Lung microvascular endothelial cell (primary cell): Measurements from ENCODE around the gene MRPL10. TPM values are rescaled to one million over a fixed set of nuclear protein-coding genes. Genes with fewer than 3 reads are reported as not detected.

ENCODE experiments used
- DNase-seq, 2 donors: peaks; one replicate each; pipeline versions ENCODE4 v3.0.0 to v3.0.0-alpha.2; 2010; ENCODE audit warnings: low read depth in 2 of 2
- total RNA-seq: library from RNA; depleted of rRNA; stranded (reverse); fragments of >200 nt; gene quantifications from 2 replicates; pipeline ENCODE4 v1.2.1, GENCODE V29; 2014

The MRPL10 gene
- total RNA-seq, 1 donor from 2014 or later: 16.3 TPM

DNA sequence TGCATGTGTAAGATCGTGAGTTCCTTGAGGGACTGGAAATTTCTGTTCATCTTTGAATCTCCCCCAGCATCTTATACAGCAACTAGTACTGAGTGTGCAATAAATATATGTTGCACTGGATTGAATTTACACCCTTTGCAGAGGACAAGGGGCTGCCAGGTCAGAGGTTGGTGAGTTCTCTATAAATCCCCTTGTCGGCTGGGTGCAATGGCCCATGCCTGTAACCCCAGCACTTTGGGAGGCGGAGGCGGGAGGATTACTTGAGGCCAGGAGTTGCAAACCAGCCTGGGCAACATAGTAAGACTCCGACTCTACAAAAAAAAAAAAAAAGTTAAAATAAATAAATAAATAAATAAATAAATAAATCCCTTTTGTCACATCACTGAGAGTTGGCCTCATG is 29.0 kb upstream of the MRPL10 start:
- no peak for DNase-seq

DNA sequence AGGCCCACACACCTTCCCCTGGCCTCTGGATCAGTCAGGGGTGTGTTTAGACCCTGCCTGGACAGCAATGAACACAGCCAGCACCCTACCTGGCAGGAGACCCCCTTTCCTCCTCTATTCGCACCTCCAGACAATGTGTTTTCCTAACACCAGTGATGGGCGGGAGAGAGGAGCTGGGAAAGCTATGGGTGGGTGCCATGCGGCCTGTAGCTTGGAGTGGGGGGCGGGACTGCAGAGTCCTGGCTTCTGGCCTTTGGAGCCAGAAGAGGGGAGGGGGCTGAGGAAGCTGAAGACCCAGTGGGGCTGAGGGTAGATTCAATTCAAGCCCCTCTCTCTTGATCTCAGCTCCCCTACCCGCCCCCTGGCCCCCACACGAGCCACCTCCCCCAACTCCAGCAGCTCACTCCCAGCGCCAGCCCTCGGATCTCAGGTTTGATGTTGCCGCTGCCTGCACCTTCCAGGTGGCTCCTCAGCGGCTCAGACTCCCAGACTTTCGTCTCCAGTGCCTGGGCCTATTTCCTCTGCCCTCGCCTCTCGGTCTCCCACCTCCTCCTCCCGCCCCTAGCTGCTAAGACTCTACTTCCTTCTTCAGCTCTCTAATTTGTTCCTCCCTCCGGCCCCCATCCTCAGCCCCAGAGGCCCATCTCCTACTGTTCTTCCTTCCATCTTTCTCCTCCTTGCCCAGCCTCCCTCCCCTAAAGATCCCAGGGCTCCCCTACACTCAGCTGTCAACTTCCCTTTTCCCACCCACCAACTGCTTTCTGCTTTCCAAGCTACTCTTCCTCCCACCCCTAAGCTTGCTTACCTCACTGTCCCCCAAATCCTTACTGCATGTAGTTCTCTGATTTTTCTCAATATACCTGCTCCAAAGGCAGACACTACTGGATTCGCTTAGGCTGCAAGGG is 26.5 kb upstream of the MRPL10 start:
- no peak for DNase-seq

DNA sequence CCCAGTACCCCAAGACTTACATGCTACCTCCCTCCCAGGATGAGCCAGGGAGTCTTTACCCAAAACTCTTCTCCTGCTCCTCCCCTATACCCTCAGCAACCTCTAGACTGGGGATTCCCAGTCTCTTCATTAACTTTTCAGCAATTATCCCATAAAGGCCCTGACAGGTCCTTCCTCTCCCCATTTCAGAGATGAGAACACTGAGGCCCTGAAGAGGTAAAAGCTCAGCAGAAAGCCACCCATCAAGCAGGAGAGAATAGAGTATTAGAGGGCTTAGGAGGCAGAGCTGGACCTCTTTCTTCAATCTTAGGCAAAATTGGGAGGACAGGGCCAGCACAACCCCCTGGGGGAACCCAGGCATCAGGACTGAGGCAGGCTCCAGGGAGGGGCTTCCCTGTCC is 25.5 kb upstream of the MRPL10 start:
- DNase-seq: no peak

DNA sequence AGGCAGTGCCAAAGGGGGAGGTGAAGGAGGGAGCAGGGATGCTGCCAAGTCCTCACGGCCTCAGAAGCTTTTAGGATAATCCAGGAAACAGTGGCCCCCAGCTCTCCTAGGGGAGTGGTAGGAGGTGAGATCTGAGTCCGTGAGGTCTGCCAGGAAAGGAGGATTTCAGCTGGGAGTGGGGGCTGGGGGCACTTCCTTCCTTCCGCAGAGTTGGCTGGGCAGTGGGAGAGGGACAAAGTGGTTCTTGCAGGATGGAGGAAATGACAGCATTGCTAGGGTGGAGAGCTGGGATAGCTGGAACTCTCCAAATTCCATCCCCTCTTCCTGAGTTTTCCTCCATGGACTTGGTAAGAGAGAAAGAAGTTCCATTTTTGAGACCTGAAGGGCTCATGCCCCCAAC is 24.4 kb upstream of the MRPL10 start:
- DNase-seq: peak; percentile 32 to 57

DNA sequence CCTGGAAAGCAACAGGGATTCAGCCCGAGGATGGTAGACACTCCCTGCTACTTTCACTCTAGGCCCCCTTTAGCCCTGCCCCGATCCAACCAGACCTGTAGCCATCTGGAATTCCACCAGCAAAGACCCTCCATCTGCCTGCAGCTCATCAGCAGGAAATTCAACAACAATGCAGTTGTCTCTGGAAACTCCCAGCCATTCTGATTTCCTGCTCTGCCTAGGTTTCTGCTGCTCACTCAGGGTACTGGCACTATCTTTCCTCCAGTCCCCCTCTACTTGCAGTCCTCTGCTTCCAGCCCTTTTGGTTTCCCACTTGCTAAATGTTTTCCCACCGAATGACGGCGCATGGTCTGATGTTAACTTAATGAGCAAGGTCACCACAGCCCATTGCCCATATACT is 22.3 kb upstream of the MRPL10 start:
- peak in 1 of 2 donors; percentile 59 for DNase-seq

DNA sequence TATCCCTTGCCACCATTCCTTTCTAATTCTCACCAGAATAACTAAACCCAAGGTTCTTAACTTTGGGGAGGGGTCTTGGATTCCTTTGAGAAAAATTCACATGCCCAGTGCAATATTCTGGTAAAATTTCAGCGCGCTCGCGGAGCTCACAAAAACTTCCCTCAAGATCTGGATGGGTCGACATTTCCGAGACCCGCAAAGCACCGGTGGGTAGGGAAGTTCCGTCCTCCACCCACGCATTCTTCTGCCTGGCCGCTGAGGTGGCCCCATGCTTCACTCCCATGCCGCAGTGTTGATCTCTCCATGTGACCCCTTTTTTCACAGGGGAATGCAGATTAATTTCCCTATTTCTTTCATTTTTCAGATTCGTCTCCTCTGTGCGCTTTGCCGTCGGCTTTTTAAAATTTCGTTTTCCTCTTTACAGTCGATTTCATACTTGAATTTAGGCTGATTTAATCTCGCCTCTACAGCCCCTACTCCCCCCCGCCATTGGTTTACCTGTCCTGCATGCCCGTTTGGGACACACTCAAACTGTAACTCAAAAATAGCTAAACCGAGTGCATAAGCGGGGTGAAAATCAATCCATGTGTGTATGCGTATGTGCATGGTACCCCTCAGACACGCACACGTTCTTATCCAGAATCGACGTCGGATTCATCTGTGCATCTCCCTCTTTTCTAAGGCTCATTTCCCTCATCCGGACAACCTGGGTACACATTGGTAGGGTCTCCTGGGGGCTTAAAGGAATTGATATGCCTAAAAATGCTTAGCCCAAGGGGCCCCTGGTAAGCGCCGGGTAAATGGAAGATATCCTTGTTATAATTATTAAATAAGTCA is 21.0 kb upstream of the MRPL10 start:
- DNase-seq: no peak

DNA sequence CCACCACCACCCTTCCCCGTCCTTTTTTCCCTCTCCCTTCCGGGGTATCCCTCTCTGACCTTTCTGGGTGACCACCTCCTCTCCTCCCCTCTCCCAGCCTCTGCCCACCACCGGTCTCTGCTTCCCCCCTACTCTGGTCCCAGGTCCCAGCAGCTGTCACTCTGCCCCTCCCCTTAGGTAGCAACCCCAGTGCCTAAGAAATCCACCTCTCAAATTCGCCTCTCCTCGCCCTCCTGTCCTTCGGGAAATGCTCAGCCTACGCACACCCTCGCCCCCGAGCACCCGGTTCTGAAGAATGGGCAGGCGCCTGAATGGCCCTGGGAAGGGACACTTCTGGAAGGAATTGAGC is 20.4 kb upstream of the MRPL10 start:
- DNase-seq: no peak

DNA sequence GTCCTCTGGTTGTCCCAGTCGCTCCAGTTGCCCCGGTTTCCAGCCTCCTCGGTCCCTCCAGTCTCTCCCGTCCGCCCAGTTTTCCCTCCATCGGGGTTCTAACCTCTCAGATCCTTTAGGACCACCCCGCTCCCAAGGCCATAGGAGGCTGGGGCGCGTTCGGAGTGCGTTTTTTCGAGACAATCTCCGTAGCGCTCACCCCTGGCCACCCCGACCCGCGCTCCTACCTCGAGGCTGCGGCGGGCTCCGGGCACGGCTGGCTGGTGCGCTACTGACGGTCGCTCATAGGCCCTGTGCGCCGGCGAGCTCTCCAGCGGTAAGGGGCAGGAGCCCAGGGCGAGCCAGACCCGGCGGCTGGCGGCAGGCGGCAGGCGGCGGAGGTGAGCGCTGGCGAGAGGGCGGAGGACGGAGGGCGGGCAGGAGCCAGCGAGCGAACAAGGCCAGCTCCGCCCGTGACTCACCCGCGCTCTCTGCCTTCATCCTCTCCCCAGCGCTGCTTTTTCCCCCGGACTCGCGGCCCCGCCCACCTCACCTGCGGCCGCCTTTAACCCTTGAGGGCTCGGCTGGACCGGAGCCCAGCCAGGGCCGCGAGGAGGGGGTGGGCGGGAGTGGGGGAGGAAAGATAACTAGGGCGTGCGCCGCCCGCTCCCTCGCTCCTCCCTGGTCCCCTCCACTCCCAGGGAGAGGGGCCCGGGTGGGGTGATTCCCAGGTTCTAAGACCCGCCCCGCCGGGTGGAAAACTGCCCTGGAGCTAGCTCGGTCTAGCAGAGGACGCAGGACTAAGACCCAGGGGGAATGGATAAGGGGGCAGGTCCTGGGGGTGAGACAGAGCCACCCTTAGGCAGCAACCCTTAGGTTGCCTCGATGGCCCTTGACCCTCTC is 19.6 kb upstream of the MRPL10 start, which contains the start of gene SP6:
TSS of gene SP6 (minus strand) at position 472 of the 882 bp plus-strand sequence. CDS start 2,734 bp downstream, outside the sequence.
- peak; percentile 60 to 75 for DNase-seq

DNA sequence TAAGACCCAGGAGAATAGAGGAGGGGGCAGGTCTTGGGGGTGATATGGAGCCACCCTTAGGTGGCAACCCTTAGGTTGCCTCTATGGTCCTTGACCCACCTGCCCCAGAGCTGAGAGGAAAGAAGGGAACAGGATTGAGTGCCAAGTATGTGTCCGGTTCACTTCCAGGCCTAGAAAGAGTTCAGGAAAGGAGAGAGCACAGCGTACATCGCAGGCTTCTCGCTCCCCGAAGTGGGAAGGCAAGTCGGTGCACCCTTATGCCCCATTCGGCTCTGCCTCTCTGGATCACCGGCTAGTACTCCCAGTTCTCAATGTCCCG is 19.0 kb upstream of the MRPL10 start:
- DNase-seq: no peak

DNA sequence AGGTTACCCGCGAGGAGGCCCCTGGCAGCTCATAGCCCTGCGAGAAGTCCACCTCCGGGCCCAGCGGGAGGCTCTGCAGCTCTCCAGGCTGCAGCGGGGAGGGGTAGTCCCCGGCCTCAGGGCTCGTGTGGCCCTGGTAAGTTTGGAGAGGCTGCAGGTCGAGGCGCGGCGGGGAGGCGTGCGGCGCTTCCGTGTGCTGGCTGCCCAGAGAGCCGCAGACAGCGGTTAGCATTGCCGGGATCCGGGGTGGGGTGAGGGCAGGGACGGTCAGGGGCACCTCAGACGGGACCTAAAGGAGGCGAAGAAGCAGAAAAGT is 16.8 kb upstream of the MRPL10 start:
- DNase-seq: no peak

DNA sequence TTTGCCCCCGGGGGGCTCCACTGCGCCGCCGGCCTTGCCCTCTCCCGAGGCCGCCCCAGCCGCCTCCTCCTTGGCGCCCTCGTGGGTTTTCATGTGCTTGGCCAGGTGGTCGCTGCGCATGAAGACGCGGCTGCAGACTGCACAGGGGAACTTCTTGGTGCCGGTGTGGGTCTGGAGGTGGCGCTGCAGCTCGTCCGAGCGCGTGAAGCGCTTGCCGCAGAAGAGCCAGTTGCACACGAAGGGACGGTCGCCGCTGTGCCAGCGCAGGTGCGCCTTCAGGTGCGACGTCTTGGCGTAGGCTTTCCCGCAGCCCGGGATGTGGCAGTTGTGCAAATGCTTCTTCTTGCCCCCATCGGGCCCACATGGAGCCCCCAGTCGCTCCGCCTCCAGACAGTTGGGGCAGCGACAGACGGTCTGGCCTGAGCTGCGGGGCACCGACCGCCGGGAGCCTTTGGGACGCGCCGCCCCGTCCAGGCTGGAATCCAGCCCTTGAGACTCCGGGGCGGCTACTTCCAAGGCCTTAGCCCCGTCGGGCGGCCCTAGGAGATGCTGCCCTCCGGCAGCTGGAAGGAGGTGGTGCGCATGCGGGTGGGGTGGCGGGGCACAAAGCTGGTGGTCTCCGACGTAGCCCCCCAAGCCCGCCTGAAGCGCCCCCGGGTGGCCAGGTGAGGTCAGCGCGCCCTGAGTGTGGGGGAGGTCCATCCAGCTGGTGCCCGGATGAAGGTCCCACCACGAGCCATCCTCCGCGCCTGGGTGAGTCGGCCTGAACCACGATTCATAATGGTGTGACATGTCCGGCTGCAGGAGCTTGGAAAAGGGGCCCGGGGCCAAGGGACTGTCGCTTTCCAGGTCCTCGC is 16.2 kb upstream of the MRPL10 start:
- no peak for DNase-seq

DNA sequence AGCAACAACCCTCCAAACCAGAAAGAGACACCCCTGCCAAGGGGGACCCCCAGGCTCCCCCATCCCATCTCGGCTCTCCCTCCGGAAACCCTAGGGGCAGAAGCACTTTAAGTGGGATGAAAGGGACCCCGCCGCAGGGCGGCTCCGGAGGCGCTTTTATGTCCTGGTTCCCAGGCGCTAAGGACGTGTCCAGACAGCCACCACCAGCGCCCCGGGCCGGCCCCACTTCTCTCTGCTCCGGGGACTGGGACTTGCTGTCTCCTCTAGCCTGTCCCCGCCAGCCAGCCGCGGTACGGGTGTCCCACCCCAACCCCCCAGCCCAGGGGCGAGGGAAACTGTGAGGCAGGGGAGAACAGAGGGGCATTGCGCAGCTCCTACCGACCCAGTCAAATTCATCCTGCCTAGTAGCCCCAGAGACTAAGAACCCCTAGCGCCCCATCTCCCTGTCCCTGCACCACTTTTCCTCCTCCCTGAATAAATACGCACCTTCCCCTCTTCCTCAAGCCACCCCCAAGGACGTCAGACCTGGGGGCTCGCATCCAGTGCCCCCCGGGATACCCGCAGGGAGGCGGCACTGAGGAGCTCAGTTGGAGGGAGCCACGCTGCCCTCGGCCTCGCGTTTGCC is 15.5 kb upstream of the MRPL10 start:
- no peak for DNase-seq

DNA sequence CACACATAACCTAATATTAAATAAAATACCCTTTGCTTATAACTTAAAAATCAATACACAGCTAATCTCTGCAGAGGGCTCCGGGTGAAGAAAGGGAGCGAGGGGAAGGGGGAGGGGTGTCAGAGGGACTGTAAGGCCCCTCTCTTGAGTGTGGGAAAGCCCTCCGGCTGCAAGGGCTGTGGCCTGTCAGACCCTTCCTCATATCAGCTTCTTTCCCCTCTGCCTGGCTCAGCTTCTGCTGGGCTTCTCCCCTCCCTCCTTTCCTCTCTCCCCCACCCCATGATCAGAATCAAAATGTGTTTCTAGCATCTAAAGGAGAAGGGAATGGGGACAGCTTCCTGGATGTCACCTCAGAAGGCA is 14.4 kb upstream of the MRPL10 start:
- DNase-seq: no peak

DNA sequence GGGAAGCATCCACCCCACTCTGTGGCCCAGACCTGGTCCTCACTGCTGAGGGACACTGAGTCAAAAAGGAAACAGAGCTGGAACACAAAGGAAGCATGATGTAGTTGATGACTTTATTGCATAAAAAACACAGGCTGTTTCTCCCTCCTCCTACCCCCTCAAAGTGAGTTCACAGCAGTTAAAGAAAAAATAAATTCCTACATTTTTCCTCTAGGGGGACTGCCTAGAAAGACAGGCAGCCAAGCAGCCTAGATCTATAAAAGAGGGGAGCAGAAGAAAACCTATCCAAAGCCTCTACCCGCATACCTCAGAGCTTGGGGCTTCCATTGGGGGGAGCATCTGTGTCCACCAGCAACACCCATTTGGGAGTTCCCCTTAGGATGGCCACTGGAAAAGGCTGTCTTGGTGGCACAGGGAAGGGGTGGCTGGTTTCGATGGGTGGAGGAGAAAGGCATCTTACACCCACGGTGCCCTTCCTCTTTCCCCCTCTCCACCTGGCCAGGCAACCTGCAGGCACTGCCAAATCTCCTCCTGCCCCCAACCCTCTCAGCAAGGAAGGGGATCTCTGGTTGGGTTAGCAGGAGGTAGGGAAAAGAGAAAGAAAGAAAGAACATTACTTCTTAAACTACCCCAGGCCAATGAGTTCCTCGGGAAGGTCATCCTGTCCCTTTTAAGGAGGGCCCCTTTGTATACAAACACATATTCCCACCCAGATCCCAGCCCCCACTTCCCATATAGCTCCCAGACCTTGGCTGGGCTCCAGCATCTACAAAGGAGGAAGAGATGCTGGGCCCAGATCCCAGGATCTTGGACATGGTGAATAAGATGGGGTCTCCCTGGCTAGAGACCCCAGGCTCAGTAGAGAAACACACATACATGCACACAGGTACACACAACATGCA is 13.7 kb upstream of the MRPL10 start:
- no peak for DNase-seq

DNA sequence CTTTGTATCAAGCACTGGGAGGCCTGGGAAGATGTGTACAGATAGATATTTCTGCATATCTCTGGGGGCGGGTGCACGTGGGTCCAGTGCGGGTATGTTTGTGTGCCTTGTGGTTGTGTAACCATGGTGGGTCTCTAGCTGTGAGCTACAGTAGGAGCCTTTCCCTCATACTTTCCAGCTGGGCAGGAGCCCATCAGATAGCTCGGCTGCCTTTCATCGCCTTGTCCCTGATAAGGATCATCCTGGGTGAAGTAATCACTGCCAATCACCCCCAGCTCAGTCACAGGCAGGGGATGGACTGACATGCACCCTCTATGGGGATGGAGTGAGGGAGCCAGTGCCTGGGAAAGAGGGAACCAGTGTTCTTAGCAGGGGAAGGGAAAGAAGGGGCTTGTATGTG is 12.9 kb upstream of the MRPL10 start:
- no peak for DNase-seq

DNA sequence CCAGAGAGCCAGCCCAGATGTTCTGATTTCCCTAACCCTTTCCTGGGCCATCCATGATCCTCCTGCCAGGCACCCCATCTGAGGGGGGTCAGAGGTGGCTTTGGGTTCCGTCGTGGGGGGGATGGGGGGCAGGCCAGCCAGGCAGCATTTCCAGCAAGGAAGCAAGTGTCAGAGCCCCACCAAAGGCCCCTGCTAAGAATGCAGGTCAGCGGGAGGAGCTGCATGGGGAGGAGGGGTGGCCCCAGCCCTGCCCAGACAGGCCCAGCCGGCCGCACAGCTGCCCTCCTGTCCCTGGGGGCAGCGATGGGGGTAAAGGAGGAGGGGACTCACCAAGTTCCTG is 12.0 kb upstream of the MRPL10 start:
- no peak for DNase-seq

DNA sequence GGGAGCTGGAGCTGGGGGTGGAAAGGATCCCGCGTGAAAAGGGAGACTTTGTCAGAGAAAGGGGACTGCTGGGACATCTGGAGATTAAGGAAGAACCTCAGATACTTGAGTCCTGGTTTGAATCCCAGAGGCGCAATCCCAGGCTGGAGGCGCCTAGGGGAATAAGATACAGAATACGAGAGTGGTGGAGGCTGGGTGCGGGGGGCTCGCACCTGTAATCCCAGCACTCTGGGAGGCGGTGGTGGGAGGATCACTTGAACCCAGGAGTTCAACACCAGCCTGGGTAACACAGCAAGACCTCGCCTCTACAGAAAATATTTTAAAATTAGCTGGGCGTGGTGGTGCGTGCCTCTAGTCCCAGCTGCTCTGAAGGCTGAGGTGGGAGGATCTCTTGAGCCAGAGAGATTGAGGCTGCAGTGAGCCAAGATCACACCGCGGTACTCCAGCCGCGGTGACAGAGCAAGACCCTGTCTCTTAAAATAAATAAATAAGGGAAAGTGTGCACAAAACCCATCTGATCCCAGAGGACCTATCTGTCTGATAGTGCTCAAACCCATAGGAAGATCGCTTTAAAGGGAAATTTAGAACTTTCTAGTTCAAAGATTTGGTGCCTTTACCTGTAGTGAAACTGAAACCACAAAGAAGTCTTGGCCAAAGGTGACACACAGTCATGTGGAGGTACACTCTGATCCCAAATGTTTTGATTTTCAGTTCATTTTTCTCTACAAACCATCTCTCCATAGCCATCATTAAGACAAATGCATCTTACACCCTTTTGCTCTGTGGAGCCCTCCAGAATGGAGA is 10.3 kb upstream of the MRPL10 start:
- DNase-seq: no peak

DNA sequence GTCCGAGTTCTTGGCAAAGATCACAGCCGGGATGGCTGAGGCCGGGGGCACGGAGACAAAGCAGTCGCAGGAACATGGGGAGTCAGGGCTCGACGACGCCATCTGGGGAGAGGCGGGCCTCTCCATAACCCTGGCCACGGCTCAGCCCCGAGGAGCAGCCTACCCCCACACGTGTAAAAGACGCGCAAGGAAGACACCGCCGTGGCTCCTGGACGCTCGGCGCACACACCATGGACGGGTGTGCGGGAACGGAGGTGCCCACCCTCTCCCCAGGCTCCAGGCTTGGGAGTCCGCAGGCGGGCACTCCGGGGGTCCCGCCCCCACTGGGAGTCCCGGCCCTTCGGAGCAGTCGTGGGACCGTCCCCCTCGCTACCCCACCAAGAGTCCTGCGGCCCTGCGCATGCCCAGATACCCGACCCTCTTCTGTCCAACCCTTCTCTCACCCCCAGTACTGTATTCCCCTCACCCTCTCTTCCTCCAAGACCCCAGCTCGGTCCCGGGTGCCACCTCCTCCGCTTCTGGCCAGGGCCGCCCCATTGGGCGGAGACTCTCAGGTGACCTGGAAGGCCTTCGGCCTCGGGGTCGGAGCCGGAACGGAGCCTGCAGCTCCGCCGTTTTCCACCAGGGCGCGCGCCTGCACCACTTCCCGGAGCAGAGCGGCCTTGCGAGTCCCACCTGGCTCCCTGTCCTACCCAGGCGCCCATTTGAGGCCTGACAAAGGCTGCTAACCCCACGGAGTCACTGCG is 9.6 kb upstream of the MRPL10 start, which contains the start of gene SCRN2:
TSS of gene SCRN2 (minus strand) at position 532 of the 746 bp plus-strand sequence. CDS start at position 102, 430 bp downstream.
- DNase-seq: peak; percentile 81 to 86
